H1 (cell line): ENCODE data around the gene NUDT1.

Experiments
- EZH2 ChIP-seq: fragments of 200-600 bp; sonication (generic); IDR thresholded peaks from 2 replicates; pipeline ENCODE4 v1.7.1; 2012; ENCODE audit warnings: low read depth, mild to moderate bottlenecking, moderate library complexity, low read length, inconsistent platforms; ENCODE audit not compliant: severe bottlenecking
- GABPA ChIP-seq: IDR thresholded peaks from 2 replicates; pipeline ENCODE4 v1.6.1; 2011; ENCODE audit warnings: mild to moderate bottlenecking, low read length, moderate library complexity, borderline replicate concordance; ENCODE audit not compliant: insufficient read depth
- RAD21 ChIP-seq, 2 experiments: IDR thresholded peaks in 1 of 2; conservative IDR thresholded peaks in 1 of 2; 2 replicates each; pipeline ENCODE4 v1.6.1; 2011; ENCODE audit warnings: low read depth in 2 of 2, low read length in 2 of 2, improper control_type of control experiment in 1 of 2, inconsistent platforms in 1 of 2, mild to moderate bottlenecking in 1 of 2, moderate library complexity in 1 of 2
- TF ChIP-seq, protein P1 (sequence below), 3 experiments: IDR thresholded peaks; 1 replicate in 2 of 3; 2 replicates in 1 of 3; pipeline versions ENCODE4 v1.5.1 to v1.6.1; 2011; ENCODE audit warnings: low read length in 3 of 3, mild to moderate bottlenecking in 3 of 3, inconsistent platforms in 2 of 3, low read depth in 1 of 3, moderate library complexity in 1 of 3; ENCODE audit not compliant: insufficient read depth in 1 of 3; ENCODE audit errors: control extremely low read depth in 1 of 3

- no peak for TF ChIP-seq EZH2
- TF ChIP-seq, protein P1, sequence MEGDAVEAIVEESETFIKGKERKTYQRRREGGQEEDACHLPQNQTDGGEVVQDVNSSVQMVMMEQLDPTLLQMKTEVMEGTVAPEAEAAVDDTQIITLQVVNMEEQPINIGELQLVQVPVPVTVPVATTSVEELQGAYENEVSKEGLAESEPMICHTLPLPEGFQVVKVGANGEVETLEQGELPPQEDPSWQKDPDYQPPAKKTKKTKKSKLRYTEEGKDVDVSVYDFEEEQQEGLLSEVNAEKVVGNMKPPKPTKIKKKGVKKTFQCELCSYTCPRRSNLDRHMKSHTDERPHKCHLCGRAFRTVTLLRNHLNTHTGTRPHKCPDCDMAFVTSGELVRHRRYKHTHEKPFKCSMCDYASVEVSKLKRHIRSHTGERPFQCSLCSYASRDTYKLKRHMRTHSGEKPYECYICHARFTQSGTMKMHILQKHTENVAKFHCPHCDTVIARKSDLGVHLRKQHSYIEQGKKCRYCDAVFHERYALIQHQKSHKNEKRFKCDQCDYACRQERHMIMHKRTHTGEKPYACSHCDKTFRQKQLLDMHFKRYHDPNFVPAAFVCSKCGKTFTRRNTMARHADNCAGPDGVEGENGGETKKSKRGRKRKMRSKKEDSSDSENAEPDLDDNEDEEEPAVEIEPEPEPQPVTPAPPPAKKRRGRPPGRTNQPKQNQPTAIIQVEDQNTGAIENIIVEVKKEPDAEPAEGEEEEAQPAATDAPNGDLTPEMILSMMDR (IDR thresholded peaks at IDR 0.05; ENCODE audit: control extremely low read depth in 1 of 3, insufficient read depth in 1 of 3, low read depth in 1 of 3, low read length in 3 of 3), result no peak
- no peak for TF ChIP-seq RAD21 (IDR thresholded peaks at IDR 0.05 in 1 of 2, conservative IDR thresholded peaks at IDR 0.05 in 1 of 2; ENCODE audit: low read depth in 2 of 2, low read length in 2 of 2)
- no peak for TF ChIP-seq GABPA
These were observed 19.6 kb downstream of the NUDT1 start for GRCh38 chr7:2261611-2262010.
